Right lobe of liver (tissue), 6 donors: ENCODE measurements around the gene JAG1. TPM values are rescaled to one million over a fixed set of nuclear protein-coding genes. Genes with fewer than 3 reads are reported as not detected.

ENCODE experiments used
- ATAC-seq, 4 donors: fragments of 200-7000 bp; cut with Tn5 transposase; one replicate each; pipeline ENCODE4 v1.9.1; 2020; ENCODE audit warnings: mild to moderate bottlenecking in 4 of 4, moderate library complexity in 4 of 4
- DNase-seq, 3 donors: peaks; one replicate each; pipeline ENCODE4 v3.0.0-alpha.2; 2020
- H3K27ac ChIP-seq, 3 donors: fragments of 200-600 bp; one replicate each; pipeline ENCODE4 v1.8.0; 2022
- H3K27me3 ChIP-seq, 2 donors: fragments of 200-600 bp; one replicate each; pipeline ENCODE4 v1.8.0; 2022
- H3K36me3 ChIP-seq, 4 donors: fragments of 200-600 bp; sonication (generic) in 1 of 4; one replicate each; pipeline versions ENCODE4 v1.5.1 to v1.8.0; 2017 to 2022; ENCODE audit warnings: control low read depth in 1 of 4
- H3K4me1 ChIP-seq, 4 donors: fragments of 200-600 bp; sonication (generic) in 1 of 4; one replicate each; pipeline versions ENCODE4 v1.5.1 to v1.8.0; 2017 to 2022; ENCODE audit warnings: control low read depth in 1 of 4
- H3K4me3 ChIP-seq, 3 donors: fragments of 200-600 bp; one replicate each; pipeline ENCODE4 v1.8.0; 2022
- H3K9me3 ChIP-seq, 4 donors: fragments of 200-600 bp; sonication (generic) in 1 of 4; one replicate each; pipeline versions ENCODE4 v1.5.1 to v1.8.0; 2017 to 2022; ENCODE audit warnings: control low read depth in 1 of 4
- CTCF ChIP-seq, 4 donors: fragments of 200-600 bp in 3 of 4; fragments of 450-650 bp in 1 of 4; IDR thresholded peaks; one replicate each; pipeline versions ENCODE4 v1.5.1 to v1.8.0; 2016 to 2022; ENCODE audit warnings: antibody characterized with exemption in 4 of 4, mild to moderate bottlenecking in 2 of 4
- POLR2A ChIP-seq: fragments of 450-650 bp; IDR thresholded peaks from one replicate; pipeline ENCODE4 v1.6.1; 2017; ENCODE audit warnings: antibody characterized with exemption, mild to moderate bottlenecking
- WGBS: methylation state at CpG from one replicate; pipeline ENCODE4 v1.1.6; 2018; ENCODE audit warnings: low coverage, low lambda C conversion rate; ENCODE audit not compliant: insufficient coverage; ENCODE audit errors: missing lambda C conversion rate; 5-methylcytosine and 5-hydroxymethylcytosine counted together
- intact Hi-C, 2 donors: fragments of 100-400 bp; cut with DNase I; formaldehyde crosslinking; loops; one replicate each; pipeline versions ENCODE4 v1.11.2 to v1.14.1; 2022
- total RNA-seq, 6 experiments: library from RNA; depleted of rRNA in 2 of 6; stranded (reverse); fragments of >200 nt in 2 of 6; fragmentation: NEBNext Ultra II Directional in 3 of 6; extraction: Animal tissue kit (Norgen Biotek cat#: 25700) in 3 of 6; gene quantifications; one replicate each; pipeline versions ENCODE4 v1.1.0 to v1.2.4, GENCODE V29; 2016 to 2023
- donor health status: DM: no; HTN: yes; CAD: no.
- donor health status: DM: no; HTN: no; CAD: no.
- donor health status: DM: no; HTN: no; CAD: no.
- donor health status: DM: no; HTN: yes; CAD: no.
- donor health status: DM: no; HTN: yes; CAD: no.

The JAG1 gene
- total RNA-seq, 6 experiments from 2014 or later, result 3.1 to 8.5 (median 6.7) TPM

- H3K4me1 ChIP-seq, result no peaks in the 10 kb centered on the region
- no peak for ATAC-seq
- H3K27me3 ChIP-seq, result no peaks in the 10 kb centered on the region
- no peak overlapping the region for H3K4me3 ChIP-seq
- H3K27ac ChIP-seq, result no peak overlapping the region
- 86% methylated on average over 1 of the region's 2 CpGs for WGBS
- TF ChIP-seq CTCF (IDR thresholded peaks at IDR 0.05) (no peak), POLR2A (no peak)
- no peaks in the 10 kb centered on the region for H3K36me3 ChIP-seq
- DNase-seq, result no peak
- H3K9me3 ChIP-seq, result no peaks in the 10 kb centered on the region
- intact Hi-C loops, result no loop called here
Measured at GRCh38 chr20:10683537-10683936, 9.7 kb upstream of the JAG1 start.

DNA sequence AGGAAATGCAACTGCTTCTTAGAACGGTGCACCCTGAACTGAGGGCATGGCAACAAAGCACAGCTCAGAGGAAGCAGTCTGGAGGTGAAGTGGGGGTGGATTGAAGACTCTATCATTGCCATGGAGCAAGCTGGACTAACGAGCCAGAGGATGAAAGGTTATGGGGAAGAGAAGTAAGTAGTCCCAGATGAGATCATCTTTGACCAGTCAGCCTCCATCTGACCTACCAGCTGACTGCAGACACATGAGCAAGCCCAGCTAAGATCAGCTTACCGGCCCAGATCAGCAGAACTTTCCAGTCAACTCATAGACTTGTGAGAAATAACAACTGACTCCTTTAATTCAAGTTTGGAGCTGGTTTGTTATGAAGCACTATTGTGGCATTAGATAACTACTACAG is 9.1 kb upstream of the JAG1 start:
- Histone ChIP-seq H3K27ac (no peak overlapping the region), H3K27me3 (no peaks in the 10 kb centered on the region), H3K4me3 (no peak overlapping the region), H3K4me1 (no peaks in the 10 kb centered on the region), H3K36me3 (no peaks in the 10 kb centered on the region), H3K9me3 (no peaks in the 10 kb centered on the region)
- WGBS, result 21% methylated on average over 2 of the region's 3 CpGs
- intact Hi-C loops, result no loop called here
- DNase-seq, result no peak
- no peak for ATAC-seq
- TF ChIP-seq POLR2A, result no peak
- TF ChIP-seq CTCF (IDR thresholded peaks at IDR 0.05), result no peak

GRCh38 chr20:10681494-10681893 is 7.7 kb upstream of the JAG1 start:
- TF ChIP-seq CTCF (IDR thresholded peaks at IDR 0.05) (no peak), POLR2A (no peak)
- WGBS, result 85% methylated on average over 4 of the region's 4 CpGs
- Histone ChIP-seq H3K4me1 (no peaks in the 10 kb centered on the region), H3K27ac (no peak overlapping the region), H3K9me3 (no peaks in the 10 kb centered on the region), H3K4me3 (no peak overlapping the region), H3K36me3 (no peaks in the 10 kb centered on the region), H3K27me3 (no peaks in the 10 kb centered on the region)
- ATAC-seq (no peak), DNase-seq (no peak)
- intact Hi-C loops, result no loop called here

DNA sequence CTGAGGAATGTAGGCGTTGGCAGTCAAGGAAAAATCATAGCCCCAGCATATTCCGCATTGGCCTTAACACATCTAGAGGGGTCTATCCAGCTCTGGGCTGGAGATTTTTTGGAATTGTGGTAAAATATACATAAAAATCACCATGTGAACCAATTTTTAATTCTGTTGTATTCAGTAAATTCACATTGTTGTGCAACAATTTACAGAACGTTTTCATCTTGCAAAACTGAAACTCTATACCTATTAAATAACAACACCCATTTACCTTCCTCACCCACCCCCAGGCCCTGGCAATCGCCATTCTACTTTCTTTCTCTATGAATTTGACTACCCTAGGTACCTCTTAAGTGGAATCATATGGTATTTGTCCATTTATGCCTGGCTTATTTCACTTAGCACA is 6.8 kb upstream of the JAG1 start:
- intact Hi-C loops, result no loop called here
- no peak for DNase-seq

More for the DNA sequence above, 6.8 kb upstream of the JAG1 start:
- no peaks in the 10 kb centered on the region for H3K27me3 ChIP-seq
- WGBS, result 73% methylated on average over 4 of the region's 4 CpGs
- no peak overlapping the region for H3K4me3 ChIP-seq
- no peaks in the 10 kb centered on the region for H3K4me1 ChIP-seq
- H3K36me3 ChIP-seq, result no peaks in the 10 kb centered on the region
- H3K9me3 ChIP-seq, result no peaks in the 10 kb centered on the region
- H3K27ac ChIP-seq, result no peak overlapping the region
- no peak for ATAC-seq
- TF ChIP-seq POLR2A (no peak), CTCF (IDR thresholded peaks at IDR 0.05) (no peak)
